Activated naive CD8-positive, alpha-beta T cell (primary cell): ENCODE results near the gene PAOX.
"Not testable (repeated sequence)": the region's sequence is repeated elsewhere in the genome, so short reads cannot be mapped to it uniquely, and the experiment has no call there.

ENCODE experiments used
- H3K27ac Mint-ChIP-seq: one replicate; pipeline ENCODE4 v1.8.0; 2021; ENCODE audit warnings: mixed read lengths
- H3K27me3 Mint-ChIP-seq: one replicate; pipeline ENCODE4 v1.8.0; 2021; ENCODE audit warnings: mixed read lengths
- H3K36me3 Mint-ChIP-seq: one replicate; pipeline ENCODE4 v1.8.0; 2021; ENCODE audit warnings: mixed read lengths
- H3K4me1 Mint-ChIP-seq: one replicate; pipeline ENCODE4 v1.8.0; 2021; ENCODE audit warnings: low read depth, mixed read lengths
- H3K4me3 Mint-ChIP-seq: one replicate; pipeline ENCODE4 v1.8.0; 2021; ENCODE audit warnings: mild to moderate bottlenecking, mixed read lengths
- H3K9me3 Mint-ChIP-seq: one replicate; pipeline ENCODE4 v1.8.0; 2021; ENCODE audit warnings: low read depth, mixed read lengths

PAOX gene

GRCh38 chr10:133399123-133399601 lies 20.1 kb downstream of the PAOX start:
- peaks cover 33% of the 10 kb centered on the region for H3K4me1 Mint-ChIP-seq

GRCh38 chr10:133400624-133401424 lies 21.8 kb downstream of the PAOX start:
- Mint-ChIP-seq H3K4me1 (peaks cover 38% of the 10 kb centered on the region), H3K27ac (peak overlapping the region; percentile 46), H3K4me3 (no peak overlapping the region), H3K9me3 (no peaks in the 10 kb centered on the region), H3K36me3 (peaks cover 7% of the 10 kb centered on the region), H3K27me3 (no peaks in the 10 kb centered on the region)

More at GRCh38 chr10:133399123-133399601, 20.1 kb downstream of the PAOX start:
- Mint-ChIP-seq H3K27me3 (no peaks in the 10 kb centered on the region), H3K27ac (no peak overlapping the region), H3K9me3 (no peaks in the 10 kb centered on the region), H3K4me3 (no peak overlapping the region), H3K36me3 (peaks cover 7% of the 10 kb centered on the region)

GRCh38 chr10:133401500-133401899 lies 22.4 kb downstream of the PAOX start:
- H3K36me3 Mint-ChIP-seq = peaks cover 7% of the 10 kb centered on the region
- H3K4me1 Mint-ChIP-seq = peaks cover 41% of the 10 kb centered on the region
- no peaks in the 10 kb centered on the region for H3K9me3 Mint-ChIP-seq
- no peak overlapping the region for H3K4me3 Mint-ChIP-seq
- no peaks in the 10 kb centered on the region for H3K27me3 Mint-ChIP-seq
- no peak overlapping the region for H3K27ac Mint-ChIP-seq

- no peak overlapping the region for H3K4me3 Mint-ChIP-seq
- H3K4me1 Mint-ChIP-seq = peaks cover 42% of the 10 kb centered on the region
- no peaks in the 10 kb centered on the region for H3K27me3 Mint-ChIP-seq
- H3K9me3 Mint-ChIP-seq = no peaks in the 10 kb centered on the region
- H3K27ac Mint-ChIP-seq = no peak overlapping the region
- H3K36me3 Mint-ChIP-seq = peaks cover 11% of the 10 kb centered on the region
Measured at GRCh38 chr10:133401981-133402725, 23.1 kb downstream of the PAOX start.

GRCh38 chr10:133403359-133403758 lies 24.3 kb downstream of the PAOX start:
- no peak overlapping the region for H3K4me3 Mint-ChIP-seq

GRCh38 chr10:133403784-133404183 lies 24.7 kb downstream of the PAOX start:
- Mint-ChIP-seq H3K4me3 (no peak overlapping the region), H3K27me3 (no peaks in the 10 kb centered on the region), H3K9me3 (no peaks in the 10 kb centered on the region), H3K4me1 (peaks cover 49% of the 10 kb centered on the region), H3K27ac (no peak overlapping the region), H3K36me3 (peaks cover 17% of the 10 kb centered on the region)

More at GRCh38 chr10:133403359-133403758, 24.3 kb downstream of the PAOX start:
- H3K36me3 Mint-ChIP-seq = peaks cover 14% of the 10 kb centered on the region
- no peaks in the 10 kb centered on the region for H3K27me3 Mint-ChIP-seq
- peaks cover 46% of the 10 kb centered on the region for H3K4me1 Mint-ChIP-seq
- H3K9me3 Mint-ChIP-seq = no peaks in the 10 kb centered on the region
- peak overlapping the region; percentile 19 for H3K27ac Mint-ChIP-seq

- H3K36me3 Mint-ChIP-seq = peaks cover 24% of the 10 kb centered on the region
- no peak overlapping the region for H3K4me3 Mint-ChIP-seq
- H3K27ac Mint-ChIP-seq = peak overlapping the region; percentile 19
- peaks cover 52% of the 10 kb centered on the region for H3K4me1 Mint-ChIP-seq
- H3K27me3 Mint-ChIP-seq = no peaks in the 10 kb centered on the region
- H3K9me3 Mint-ChIP-seq = no peaks in the 10 kb centered on the region
Measured at GRCh38 chr10:133405272-133405671, 26.2 kb downstream of the PAOX start.

- H3K27ac Mint-ChIP-seq = no peak overlapping the region
- H3K9me3 Mint-ChIP-seq = peaks cover 3% of the 10 kb centered on the region
- H3K27me3 Mint-ChIP-seq = no peaks in the 10 kb centered on the region
- H3K4me1 Mint-ChIP-seq = peaks cover 45% of the 10 kb centered on the region
- H3K36me3 Mint-ChIP-seq = peaks cover 31% of the 10 kb centered on the region
- no peak overlapping the region for H3K4me3 Mint-ChIP-seq
Measured at GRCh38 chr10:133405844-133406527, 26.9 kb downstream of the PAOX start.

GRCh38 chr10:133411523-133412380 lies 32.7 kb downstream of the PAOX start:
- H3K36me3 Mint-ChIP-seq = peaks cover 58% of the 10 kb centered on the region
- no peak overlapping the region for H3K4me3 Mint-ChIP-seq
- H3K27me3 Mint-ChIP-seq = no peaks in the 10 kb centered on the region
- peaks cover 22% of the 10 kb centered on the region for H3K4me1 Mint-ChIP-seq
- peak overlapping the region; percentile 3 for H3K27ac Mint-ChIP-seq
- peaks cover 16% of the 10 kb centered on the region for H3K9me3 Mint-ChIP-seq

- Mint-ChIP-seq H3K4me1 (peaks cover 16% of the 10 kb centered on the region), H3K36me3 (peaks cover 55% of the 10 kb centered on the region), H3K27ac (no peak overlapping the region), H3K4me3 (no peak overlapping the region), H3K9me3 (peaks cover 16% of the 10 kb centered on the region), H3K27me3 (no peaks in the 10 kb centered on the region)
Measured at GRCh38 chr10:133412381-133412711, 33.3 kb downstream of the PAOX start.

GRCh38 chr10:133414401-133414800 lies 35.3 kb downstream of the PAOX start:
- H3K4me1 Mint-ChIP-seq, H3K27me3 Mint-ChIP-seq, H3K27ac Mint-ChIP-seq, H3K4me3 Mint-ChIP-seq: not testable (repeated sequence)
- Mint-ChIP-seq H3K36me3 (peaks cover 43% of the 10 kb centered on the region), H3K9me3 (peaks cover 16% of the 10 kb centered on the region)

GRCh38 chr10:133415752-133416151 lies 36.7 kb downstream of the PAOX start:
- H3K9me3 Mint-ChIP-seq = peaks cover 15% of the 10 kb centered on the region
- peaks cover 34% of the 10 kb centered on the region for H3K36me3 Mint-ChIP-seq
- no peak overlapping the region for H3K27ac Mint-ChIP-seq
- no peak overlapping the region for H3K4me3 Mint-ChIP-seq
- H3K27me3 Mint-ChIP-seq = no peaks in the 10 kb centered on the region
- H3K4me1 Mint-ChIP-seq = peaks cover 2% of the 10 kb centered on the region

GRCh38 chr10:133418289-133418993 lies 39.4 kb downstream of the PAOX start:
- Mint-ChIP-seq H3K27ac (no peak overlapping the region), H3K27me3 (no peaks in the 10 kb centered on the region), H3K9me3 (no peaks in the 10 kb centered on the region), H3K4me3 (no peak overlapping the region), H3K36me3 (peaks cover 10% of the 10 kb centered on the region), H3K4me1 (peaks cover 1% of the 10 kb centered on the region)
